Psoas muscle (tissue), 8 donors: ENCODE data around the gene AGPAT2. TPM values are rescaled to one million over a fixed set of nuclear protein-coding genes. Genes with fewer than 3 reads are reported as not detected.

ENCODE experiments used
- ATAC-seq, 4 donors: fragments of 200-7000 bp; cut with Tn5 transposase; one replicate each; pipeline ENCODE4 v1.9.1; 2020; ENCODE audit warnings: moderate library complexity in 3 of 4, mild to moderate bottlenecking in 2 of 4
- DNase-seq, 2 donors: peaks; one replicate each; pipeline ENCODE4 v3.0.0-alpha.2; 2020
- H3K27ac ChIP-seq: fragments of 200-600 bp; one replicate; pipeline ENCODE4 v1.8.0; 2022
- H3K27me3 ChIP-seq, 3 donors: fragments of 200-600 bp in 1 of 3; one replicate each; pipeline versions ENCODE4 v1.6.1 to v1.8.0; 2013 to 2022; ENCODE audit warnings: low read length in 2 of 3, mild to moderate bottlenecking in 2 of 3, moderate library complexity in 1 of 3; ENCODE audit not compliant: insufficient read depth in 3 of 3
- H3K36me3 ChIP-seq, 2 donors: fragments of 200-600 bp in 1 of 2; one replicate each; pipeline versions ENCODE4 v1.6.1 to v1.8.0; 2013 to 2022; ENCODE audit warnings: low read depth in 1 of 2, mild to moderate bottlenecking in 1 of 2, moderate library complexity in 1 of 2; ENCODE audit not compliant: insufficient read depth in 1 of 2
- H3K4me1 ChIP-seq: fragments of 200-600 bp; one replicate; pipeline ENCODE4 v1.8.0; 2022
- H3K4me3 ChIP-seq: fragments of 200-600 bp; one replicate; pipeline ENCODE4 v1.8.0; 2022; ENCODE audit warnings: mild to moderate bottlenecking
- H3K9me3 ChIP-seq: fragments of 200-600 bp; one replicate; pipeline ENCODE4 v1.8.0; 2022
- CTCF ChIP-seq: fragments of 200-600 bp; IDR thresholded peaks from one replicate; pipeline ENCODE4 v1.8.0; 2022; ENCODE audit warnings: antibody characterized with exemption
- WGBS, 3 donors: extraction: QIAGEN DNeasy Blood & Tissue Kit; methylation state at CpG; one replicate each; pipeline versions ENCODE4 v1.1.6 to v1.1.7; 2013; 5-methylcytosine and 5-hydroxymethylcytosine counted together
- intact Hi-C, 2 donors: fragments of 100-400 bp; cut with DNase I; formaldehyde crosslinking; loops; one replicate each; pipeline versions ENCODE4 v1.11.0 to v1.14.2; 2022
- polyA plus RNA-seq, 3 donors: library from polyadenylated mRNA; stranded (reverse); fragments of 200-250 nt; gene quantifications; one replicate each; pipeline ENCODE4 v1.2.3, GENCODE V29; 2013
- total RNA-seq, 4 donors: library from RNA; stranded (reverse); fragmentation: NEBNext Ultra II Directional in 2 of 4; extraction: Animal tissue kit (Norgen Biotek cat#: 25700) in 2 of 4; gene quantifications; one replicate each; pipeline versions ENCODE4 v1.2.1 to v1.2.4, GENCODE V29; 2021 to 2023
- donor health status: healthy with polysubstance abuse.
- donor health status: DM: no; HTN: no; CAD: no; lungs with moderate emphysema.
- donor health status: Bipolar disorder and iron deficiency.
- donor health status: healthy.
- donor health status: DM: yes; HTN: yes; CAD: no.
- donor health status: DM: no; HTN: no; CAD: no.
- donor health status: DM: no; HTN: no; CAD: no.
- donor health status: DM: yes; HTN: yes; CAD: no.

Gene AGPAT2
- total and polyA plus RNA-seq, 7 donors = 15.5 to 66.5 (median 41.6) TPM

GRCh38 chr9:136672431-136673087 lies 14.7 kb downstream of the AGPAT2 start:
- TF ChIP-seq CTCF = no peak
- DNase-seq (no peak), ATAC-seq (no peak)
- intact Hi-C loops = no loop called here
- Histone ChIP-seq H3K27me3 (peaks cover 0 to 8% (median 0%) of the 10 kb centered on the region in 3 donors), H3K27ac (no peak overlapping the region), H3K36me3 (peaks cover 0 to 36% of the 10 kb centered on the region in 2 donors), H3K9me3 (no peaks in the 10 kb centered on the region), H3K4me1 (no peaks in the 10 kb centered on the region), H3K4me3 (no peak overlapping the region)
- WGBS, 3 donors = 49 to 52% (median 51%) methylated on average over 8 to 14 of the region's 14 CpGs

- peaks cover 0 to 8% (median 0%) of the 10 kb centered on the region in 3 donors for H3K27me3 ChIP-seq
- H3K9me3 ChIP-seq = no peaks in the 10 kb centered on the region
- H3K36me3 ChIP-seq = peaks cover 0 to 32% of the 10 kb centered on the region in 2 donors
- ATAC-seq (peak; percentile 15 to 50 (median 25)), DNase-seq (no peak)
- no peak overlapping the region for H3K27ac ChIP-seq
- TF ChIP-seq CTCF = peak; percentile 66
- no peak overlapping the region for H3K4me3 ChIP-seq
- 47 to 49% (median 49%) methylated on average over 26 to 27 of the region's 27 CpGs for WGBS, 3 donors
- H3K4me1 ChIP-seq = no peaks in the 10 kb centered on the region
- intact Hi-C loops = no loop called here
Observed at GRCh38 chr9:136671646-136672430, 15.4 kb downstream of the AGPAT2 start.

GRCh38 chr9:136671254-136671614 lies 16.0 kb downstream of the AGPAT2 start:
- no peak overlapping the region for H3K4me3 ChIP-seq

GRCh38 chr9:136670576-136671253 lies 16.5 kb downstream of the AGPAT2 start:
- peak overlapping the region; percentile 60 for H3K4me3 ChIP-seq
- no peaks in the 10 kb centered on the region for H3K4me1 ChIP-seq
- WGBS, 3 donors = 58 to 70% (median 62%) methylated on average over 34 to 36 of the region's 36 CpGs
- DNase-seq (no peak), ATAC-seq (no peak)
- peaks cover 0 to 22% of the 10 kb centered on the region in 2 donors for H3K36me3 ChIP-seq
- H3K27me3 ChIP-seq = peaks cover 0 to 8% (median 3%) of the 10 kb centered on the region in 3 donors
- intact Hi-C loops = no loop called here
- no peaks in the 10 kb centered on the region for H3K9me3 ChIP-seq
- TF ChIP-seq CTCF = no peak
- no peak overlapping the region for H3K27ac ChIP-seq

More at GRCh38 chr9:136671254-136671614, 16.0 kb downstream of the AGPAT2 start:
- whole genome bisulfite sequencing, 3 donors = 24 to 28% (median 25%) methylated on average over 8 to 12 of the region's 12 CpGs
- H3K9me3 ChIP-seq = no peaks in the 10 kb centered on the region
- H3K36me3 ChIP-seq = peaks cover 0 to 26% of the 10 kb centered on the region in 2 donors
- DNase-seq = no peak
- no peak for TF ChIP-seq CTCF
- intact Hi-C loops = no loop called here
- no peak overlapping the region for H3K27ac ChIP-seq
- no peaks in the 10 kb centered on the region for H3K4me1 ChIP-seq
- H3K27me3 ChIP-seq = peaks cover 0 to 8% (median 0%) of the 10 kb centered on the region in 3 donors
- no peak for ATAC-seq
